ENCODE results near the gene FMNL2.

Gene FMNL2

GRCh38 chr2:152650768-152651371 lies 315.9 kb downstream of the FMNL2 start:
- no peaks in the 10 kb centered on the region for H3K4me1 ChIP-seq (ENCODE audit: control insufficient read depth, insufficient read depth, low read length, poor library complexity, severe bottlenecking)
- H3K36me3 ChIP-seq (ENCODE audit: control insufficient read depth, insufficient read depth, low read length): peaks cover 49% of the 10 kb centered on the region
- H3K4me3 ChIP-seq (ENCODE audit: extremely low read depth, insufficient read depth, low read length, poor library complexity, severe bottlenecking): no peak overlapping the region
- no peaks in the 10 kb centered on the region for H3K9me3 ChIP-seq (ENCODE audit: control insufficient read depth, low read length)
- no peak overlapping the region for H3K27ac ChIP-seq (ENCODE audit: low read depth, low read length, severe bottlenecking)
- 89 to 90% methylated on average over 5 of the region's 6 CpGs for WGBS, 2 experiments (ENCODE audit: insufficient coverage in 2 of 2)

- no CpG with 5 or more reads among the region's 2 CpGs for WGBS, 2 experiments (ENCODE audit: insufficient coverage in 2 of 2)
- H3K27ac ChIP-seq (ENCODE audit: low read depth, low read length, severe bottlenecking): no peak overlapping the region
- no peak overlapping the region for H3K4me3 ChIP-seq (ENCODE audit: extremely low read depth, insufficient read depth, low read length, poor library complexity, severe bottlenecking)
- H3K4me1 ChIP-seq (ENCODE audit: control insufficient read depth, insufficient read depth, low read length, poor library complexity, severe bottlenecking): no peaks in the 10 kb centered on the region
- H3K36me3 ChIP-seq (ENCODE audit: control insufficient read depth, insufficient read depth, low read length): peaks cover 57% of the 10 kb centered on the region
- no peaks in the 10 kb centered on the region for H3K9me3 ChIP-seq (ENCODE audit: control insufficient read depth, low read length)
These were observed 316.9 kb downstream of the FMNL2 start for GRCh38 chr2:152651834-152652233.

GRCh38 chr2:152655880-152656279 lies 320.9 kb downstream of the FMNL2 start:
- Histone ChIP-seq H3K4me1 (ENCODE audit: control insufficient read depth, insufficient read depth, low read length, poor library complexity, severe bottlenecking) (no peaks in the 10 kb centered on the region), H3K27ac (ENCODE audit: low read depth, low read length, severe bottlenecking) (no peak overlapping the region), H3K4me3 (ENCODE audit: extremely low read depth, insufficient read depth, low read length, poor library complexity, severe bottlenecking) (no peak overlapping the region), H3K9me3 (ENCODE audit: control insufficient read depth, low read length) (no peaks in the 10 kb centered on the region), H3K36me3 (ENCODE audit: control insufficient read depth, insufficient read depth, low read length) (peaks cover 70% of the 10 kb centered on the region)
- WGBS, 2 experiments (ENCODE audit: insufficient coverage in 2 of 2): 100% methylated on average over 1 of the region's 1 CpG; no CpG with 5 or more reads in 1 of the 2 experiments

- no peaks in the 10 kb centered on the region for H3K4me1 ChIP-seq (ENCODE audit: control insufficient read depth, insufficient read depth, low read length, poor library complexity, severe bottlenecking)
- H3K4me3 ChIP-seq (ENCODE audit: extremely low read depth, insufficient read depth, low read length, poor library complexity, severe bottlenecking): no peak overlapping the region
- WGBS, 2 experiments (ENCODE audit: insufficient coverage in 2 of 2): 95 to 100% methylated on average over 4 of the region's 4 CpGs
- H3K36me3 ChIP-seq (ENCODE audit: control insufficient read depth, insufficient read depth, low read length): peaks cover 72% of the 10 kb centered on the region
- H3K9me3 ChIP-seq (ENCODE audit: control insufficient read depth, low read length): no peaks in the 10 kb centered on the region
- H3K27ac ChIP-seq (ENCODE audit: low read depth, low read length, severe bottlenecking): no peak overlapping the region
These were observed 322.1 kb downstream of the FMNL2 start for GRCh38 chr2:152657043-152657442.

GRCh38 chr2:152658221-152658620 lies 323.2 kb downstream of the FMNL2 start:
- Histone ChIP-seq H3K36me3 (ENCODE audit: control insufficient read depth, insufficient read depth, low read length) (peaks cover 68% of the 10 kb centered on the region), H3K4me3 (ENCODE audit: extremely low read depth, insufficient read depth, low read length, poor library complexity, severe bottlenecking) (no peak overlapping the region), H3K9me3 (ENCODE audit: control insufficient read depth, low read length) (no peaks in the 10 kb centered on the region), H3K27ac (ENCODE audit: low read depth, low read length, severe bottlenecking) (no peak overlapping the region), H3K4me1 (ENCODE audit: control insufficient read depth, insufficient read depth, low read length, poor library complexity, severe bottlenecking) (no peaks in the 10 kb centered on the region)
- no CpG with 5 or more reads among the region's 1 CpG for WGBS, 2 experiments (ENCODE audit: insufficient coverage in 2 of 2)

DNA sequence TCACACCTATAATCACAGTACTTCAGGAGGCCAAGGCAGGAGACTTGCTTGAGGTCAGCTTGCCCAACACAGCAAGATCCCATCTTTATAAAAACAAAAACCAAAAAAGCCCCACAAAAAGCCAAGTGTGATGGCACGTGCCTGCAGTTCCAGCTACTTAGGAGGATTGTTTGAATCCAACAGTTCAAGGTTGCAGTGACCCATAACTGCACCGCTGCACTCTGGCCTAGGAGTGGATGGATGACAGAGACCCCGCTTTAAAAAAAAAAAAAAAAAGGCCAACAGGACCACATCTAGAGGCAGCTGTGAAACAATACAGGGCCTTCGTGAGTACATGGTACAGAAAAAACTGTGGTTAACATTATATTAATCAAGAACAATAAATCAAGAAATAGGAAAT lies 326.1 kb downstream of the FMNL2 start:
- H3K4me1 ChIP-seq (ENCODE audit: control insufficient read depth, insufficient read depth, low read length, poor library complexity, severe bottlenecking): no peaks in the 10 kb centered on the region

GRCh38 chr2:152664725-152665124 lies 329.8 kb downstream of the FMNL2 start:
- Histone ChIP-seq H3K4me3 (ENCODE audit: extremely low read depth, insufficient read depth, low read length, poor library complexity, severe bottlenecking) (no peak overlapping the region), H3K9me3 (ENCODE audit: control insufficient read depth, low read length) (no peaks in the 10 kb centered on the region), H3K36me3 (ENCODE audit: control insufficient read depth, insufficient read depth, low read length) (peaks cover 84% of the 10 kb centered on the region), H3K4me1 (ENCODE audit: control insufficient read depth, insufficient read depth, low read length, poor library complexity, severe bottlenecking) (no peaks in the 10 kb centered on the region), H3K27ac (ENCODE audit: low read depth, low read length, severe bottlenecking) (no peak overlapping the region)
- WGBS, 2 experiments (ENCODE audit: insufficient coverage in 2 of 2): 100% methylated on average over 1 to 3 of the region's 7 CpGs

More for the DNA sequence above, 326.1 kb downstream of the FMNL2 start:
- 93% methylated on average over 2 of the region's 4 CpGs; no CpG with 5 or more reads in 1 of the 2 experiments for WGBS, 2 experiments (ENCODE audit: insufficient coverage in 2 of 2)
- Histone ChIP-seq H3K27ac (ENCODE audit: low read depth, low read length, severe bottlenecking) (no peak overlapping the region), H3K9me3 (ENCODE audit: control insufficient read depth, low read length) (no peaks in the 10 kb centered on the region), H3K4me3 (ENCODE audit: extremely low read depth, insufficient read depth, low read length, poor library complexity, severe bottlenecking) (no peak overlapping the region), H3K36me3 (ENCODE audit: control insufficient read depth, insufficient read depth, low read length) (peaks cover 75% of the 10 kb centered on the region)

GRCh38 chr2:152674334-152674733 lies 339.4 kb downstream of the FMNL2 start:
- H3K9me3 ChIP-seq (ENCODE audit: control insufficient read depth, low read length): no peaks in the 10 kb centered on the region
- H3K4me3 ChIP-seq (ENCODE audit: extremely low read depth, insufficient read depth, low read length, poor library complexity, severe bottlenecking): no peak overlapping the region
- no peak overlapping the region for H3K27ac ChIP-seq (ENCODE audit: low read depth, low read length, severe bottlenecking)
- no CpG with 5 or more reads among the region's 4 CpGs for WGBS, 2 experiments (ENCODE audit: insufficient coverage in 2 of 2)
- H3K36me3 ChIP-seq (ENCODE audit: control insufficient read depth, insufficient read depth, low read length): peaks cover 55% of the 10 kb centered on the region
- no peaks in the 10 kb centered on the region for H3K4me1 ChIP-seq (ENCODE audit: control insufficient read depth, insufficient read depth, low read length, poor library complexity, severe bottlenecking)

- H3K4me3 ChIP-seq (ENCODE audit: extremely low read depth, insufficient read depth, low read length, poor library complexity, severe bottlenecking): no peak overlapping the region
- no peaks in the 10 kb centered on the region for H3K9me3 ChIP-seq (ENCODE audit: control insufficient read depth, low read length)
- H3K4me1 ChIP-seq (ENCODE audit: control insufficient read depth, insufficient read depth, low read length, poor library complexity, severe bottlenecking): no peaks in the 10 kb centered on the region
- WGBS, 2 experiments (ENCODE audit: insufficient coverage in 2 of 2): 88 to 100% methylated on average over 1 of the region's 3 CpGs
- no peak overlapping the region for H3K27ac ChIP-seq (ENCODE audit: low read depth, low read length, severe bottlenecking)
- peaks cover 60% of the 10 kb centered on the region for H3K36me3 ChIP-seq (ENCODE audit: control insufficient read depth, insufficient read depth, low read length)
These were observed 341.5 kb downstream of the FMNL2 start for GRCh38 chr2:152676461-152676860.

- no CpG with 5 or more reads among the region's 2 CpGs for WGBS, 2 experiments (ENCODE audit: insufficient coverage in 2 of 2)
- no peaks in the 10 kb centered on the region for H3K9me3 ChIP-seq (ENCODE audit: control insufficient read depth, low read length)
- H3K36me3 ChIP-seq (ENCODE audit: control insufficient read depth, insufficient read depth, low read length): peaks cover 64% of the 10 kb centered on the region
- no peak overlapping the region for H3K4me3 ChIP-seq (ENCODE audit: extremely low read depth, insufficient read depth, low read length, poor library complexity, severe bottlenecking)
- no peak overlapping the region for H3K27ac ChIP-seq (ENCODE audit: low read depth, low read length, severe bottlenecking)
- no peaks in the 10 kb centered on the region for H3K4me1 ChIP-seq (ENCODE audit: control insufficient read depth, insufficient read depth, low read length, poor library complexity, severe bottlenecking)
These were observed 343.8 kb downstream of the FMNL2 start for GRCh38 chr2:152678808-152679207.

- 92 to 94% methylated on average over 8 to 9 of the region's 9 CpGs for WGBS, 2 experiments (ENCODE audit: insufficient coverage in 2 of 2)
- H3K4me1 ChIP-seq (ENCODE audit: control insufficient read depth, insufficient read depth, low read length, poor library complexity, severe bottlenecking): no peaks in the 10 kb centered on the region
- no peak overlapping the region for H3K27ac ChIP-seq (ENCODE audit: low read depth, low read length, severe bottlenecking)
- no peaks in the 10 kb centered on the region for H3K9me3 ChIP-seq (ENCODE audit: control insufficient read depth, low read length)
- H3K4me3 ChIP-seq (ENCODE audit: extremely low read depth, insufficient read depth, low read length, poor library complexity, severe bottlenecking): no peak overlapping the region
- H3K36me3 ChIP-seq (ENCODE audit: control insufficient read depth, insufficient read depth, low read length): peaks cover 51% of the 10 kb centered on the region
These were observed 347.7 kb downstream of the FMNL2 start for GRCh38 chr2:152682663-152683062.

Measured in mesodermal cell (in vitro differentiated cells).